Peyer's patch (tissue), 4 donors: Measurements from ENCODE around the gene CUTA.
A peak's percentile ranks its signal among the peaks of the same experiment; 100 is the strongest.

Experiments used
- POLR2A ChIP-seq, 2 donors: fragments of 450-650 bp; IDR thresholded peaks; one replicate each; pipeline ENCODE4 v1.5.1; 2017; ENCODE audit warnings: antibody characterized with exemption in 2 of 2, mild to moderate bottlenecking in 2 of 2, moderate library complexity in 2 of 2
- TF ChIP-seq, protein P1 (sequence below), 6 experiments: fragments of 450-650 bp in 4 of 6; fragments of 200-600 bp in 2 of 6; sonication (generic) in 1 of 6; IDR thresholded peaks; one replicate each; pipeline ENCODE4 v1.5.1; 2017 to 2019; ENCODE audit warnings: antibody characterized with exemption in 6 of 6, mild to moderate bottlenecking in 3 of 6, moderate library complexity in 1 of 6

DNA sequence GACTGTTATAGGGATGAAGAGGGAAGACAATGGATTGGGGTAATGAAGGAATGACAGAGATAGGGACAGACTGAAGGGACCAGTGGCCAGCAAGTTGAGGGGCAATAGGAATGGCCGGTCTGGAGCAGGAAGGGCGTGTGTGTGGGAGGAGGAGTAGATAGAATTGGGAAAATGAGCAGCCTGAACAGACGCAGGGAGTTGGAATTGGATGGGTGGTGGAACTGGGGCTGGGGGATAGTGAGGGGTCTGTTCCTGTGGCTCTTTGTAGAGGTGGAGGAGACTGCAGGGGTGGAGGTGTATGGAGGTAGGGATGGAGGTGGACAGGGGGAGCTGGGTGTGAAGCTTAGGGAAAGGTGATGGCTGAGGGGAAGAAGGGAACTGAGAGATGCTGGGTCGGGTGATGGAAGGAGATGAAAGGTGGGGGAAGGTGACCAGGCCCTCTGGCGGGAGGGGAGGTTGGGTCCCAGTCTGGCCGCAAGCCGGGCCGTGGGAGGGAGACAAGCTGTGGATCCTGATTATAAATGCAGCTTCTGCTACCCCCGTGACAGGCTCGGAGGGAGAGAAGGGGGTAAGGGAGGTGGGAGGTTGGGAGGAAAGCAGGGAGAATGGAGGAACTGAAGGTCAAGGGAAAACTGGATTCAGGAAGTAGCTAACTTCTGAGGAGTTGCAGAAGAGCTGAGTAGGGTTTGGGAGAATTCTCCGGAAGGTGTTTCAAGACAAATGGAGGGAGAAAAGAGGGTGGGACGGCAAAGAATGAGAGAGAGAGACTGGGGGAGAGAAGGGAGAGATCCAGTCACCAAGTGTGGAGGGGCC, 7.2 kb upstream of the CUTA start:
- TF ChIP-seq, protein P1, sequence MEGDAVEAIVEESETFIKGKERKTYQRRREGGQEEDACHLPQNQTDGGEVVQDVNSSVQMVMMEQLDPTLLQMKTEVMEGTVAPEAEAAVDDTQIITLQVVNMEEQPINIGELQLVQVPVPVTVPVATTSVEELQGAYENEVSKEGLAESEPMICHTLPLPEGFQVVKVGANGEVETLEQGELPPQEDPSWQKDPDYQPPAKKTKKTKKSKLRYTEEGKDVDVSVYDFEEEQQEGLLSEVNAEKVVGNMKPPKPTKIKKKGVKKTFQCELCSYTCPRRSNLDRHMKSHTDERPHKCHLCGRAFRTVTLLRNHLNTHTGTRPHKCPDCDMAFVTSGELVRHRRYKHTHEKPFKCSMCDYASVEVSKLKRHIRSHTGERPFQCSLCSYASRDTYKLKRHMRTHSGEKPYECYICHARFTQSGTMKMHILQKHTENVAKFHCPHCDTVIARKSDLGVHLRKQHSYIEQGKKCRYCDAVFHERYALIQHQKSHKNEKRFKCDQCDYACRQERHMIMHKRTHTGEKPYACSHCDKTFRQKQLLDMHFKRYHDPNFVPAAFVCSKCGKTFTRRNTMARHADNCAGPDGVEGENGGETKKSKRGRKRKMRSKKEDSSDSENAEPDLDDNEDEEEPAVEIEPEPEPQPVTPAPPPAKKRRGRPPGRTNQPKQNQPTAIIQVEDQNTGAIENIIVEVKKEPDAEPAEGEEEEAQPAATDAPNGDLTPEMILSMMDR (IDR thresholded peaks at IDR 0.05): no peak
- TF ChIP-seq POLR2A (IDR thresholded peaks at IDR 0.05): peak in 1 of 2 donors; percentile 4
